Measurements from ENCODE around the gene IPO4. TPM values are rescaled to one million over a fixed set of nuclear protein-coding genes. Genes with fewer than 3 reads are reported as not detected.

IPO4 gene
- total and polyA plus RNA-seq, 10 of the 15 experiments (the other 5 are each of a cell fraction or from before 2014, with no cell fraction given), result 7.8 to 139 (median 37.6) TPM

DNA sequence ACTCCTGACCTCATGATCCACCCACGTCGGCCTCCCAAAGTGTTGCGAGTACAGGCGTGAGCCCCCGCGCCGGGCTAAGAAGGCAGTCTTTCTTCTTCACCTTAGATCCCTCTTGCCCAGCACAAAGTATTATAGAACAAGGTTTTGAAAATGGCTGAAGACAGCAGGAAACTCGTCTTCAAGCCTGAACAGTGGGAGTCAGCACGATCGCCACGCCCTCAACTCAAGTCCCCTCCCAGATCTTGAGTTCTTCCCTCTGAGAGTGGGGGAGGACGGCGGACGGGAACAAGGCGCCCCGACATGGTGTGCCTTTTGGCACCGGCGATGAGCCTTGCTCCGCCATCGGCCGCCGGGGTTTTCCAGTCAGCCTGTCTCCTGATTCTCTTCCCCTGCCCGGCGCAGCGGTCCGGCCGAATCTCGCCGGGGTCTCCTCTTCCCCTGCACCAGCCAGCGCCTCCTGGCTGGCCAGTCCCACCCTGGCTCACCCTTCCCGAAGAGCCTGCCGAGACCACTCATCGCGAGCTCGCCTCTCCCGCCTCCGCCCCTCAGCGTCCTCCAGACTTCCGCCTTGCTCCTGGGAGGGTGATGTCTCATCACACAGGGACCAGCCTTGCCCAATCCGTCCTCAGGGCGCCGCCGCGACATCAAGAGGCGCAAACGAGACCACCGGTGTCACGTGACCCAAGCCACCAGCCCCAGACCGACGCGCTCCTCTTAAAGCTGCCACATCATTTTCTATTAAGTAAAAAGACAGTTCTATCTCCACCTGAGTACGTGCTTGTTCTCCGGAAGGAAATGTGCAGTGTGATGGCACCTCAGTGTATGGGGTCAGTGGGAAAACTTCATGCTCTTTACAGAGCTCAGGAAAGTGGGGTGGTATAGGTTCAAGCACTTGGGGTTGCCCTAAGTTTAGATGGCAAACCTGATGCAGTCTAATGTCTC is 24.6 kb upstream of the IPO4 start, which contains the start of gene CHMP4A (continued):
- TF ChIP-seq SPI1 (IDR thresholded peaks at IDR 0.05; ENCODE audit: borderline replicate concordance, insufficient read depth, low read depth, low read length), result peak; percentile 33; the same call in 1 of the 2 replicates
- peak; percentile 41; the same call in 1 of the 2 replicates for TF ChIP-seq PAX5 (IDR thresholded peaks at IDR 0.05; ENCODE audit: borderline replicate concordance, low read depth, low read length)
- TF ChIP-seq, protein P1, sequence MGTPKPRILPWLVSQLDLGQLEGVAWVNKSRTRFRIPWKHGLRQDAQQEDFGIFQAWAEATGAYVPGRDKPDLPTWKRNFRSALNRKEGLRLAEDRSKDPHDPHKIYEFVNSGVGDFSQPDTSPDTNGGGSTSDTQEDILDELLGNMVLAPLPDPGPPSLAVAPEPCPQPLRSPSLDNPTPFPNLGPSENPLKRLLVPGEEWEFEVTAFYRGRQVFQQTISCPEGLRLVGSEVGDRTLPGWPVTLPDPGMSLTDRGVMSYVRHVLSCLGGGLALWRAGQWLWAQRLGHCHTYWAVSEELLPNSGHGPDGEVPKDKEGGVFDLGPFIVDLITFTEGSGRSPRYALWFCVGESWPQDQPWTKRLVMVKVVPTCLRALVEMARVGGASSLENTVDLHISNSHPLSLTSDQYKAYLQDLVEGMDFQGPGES (IDR thresholded peaks at IDR 0.05), result peak; percentile 65; the same call in 1 of the 2 replicates
- TF ChIP-seq, protein P2, sequence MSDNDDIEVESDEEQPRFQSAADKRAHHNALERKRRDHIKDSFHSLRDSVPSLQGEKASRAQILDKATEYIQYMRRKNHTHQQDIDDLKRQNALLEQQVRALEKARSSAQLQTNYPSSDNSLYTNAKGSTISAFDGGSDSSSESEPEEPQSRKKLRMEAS (IDR thresholded peaks at IDR 0.05; ENCODE audit: low read depth, low read length), result peak; percentile 83
- peak; percentile 76; the same call in 2 of the 3 replicates for TF ChIP-seq POU2F2 (IDR thresholded peaks at IDR 0.05; ENCODE audit: borderline replicate concordance, low read depth, low read length)
- TF ChIP-seq DPF2 (IDR thresholded peaks at IDR 0.05), result peak; percentile 63; the same call in 1 of the 2 replicates
- peak; percentile 94 for TF ChIP-seq CHD2 (IDR thresholded peaks at IDR 0.05; ENCODE audit: borderline replicate concordance, low read depth, low read length)
- no peak for TF ChIP-seq GABPA (IDR thresholded peaks at IDR 0.05; ENCODE audit: low read depth)
- peak; percentile 24; the same call in 1 of the 2 replicates for TF ChIP-seq RCOR1 (conservative IDR thresholded peaks at IDR 0.05; ENCODE audit: low read depth, low read length)
- no peak for TF ChIP-seq ZNF274 (IDR thresholded peaks at IDR 0.05; ENCODE audit: insufficient read depth, insufficient read length)
- peak; percentile 79; the same call in 1 of the 2 replicates for TF ChIP-seq SIN3A (IDR thresholded peaks at IDR 0.05; ENCODE audit: low read depth, low read length)
- no peak for TF ChIP-seq FOXM1 (IDR thresholded peaks at IDR 0.05; ENCODE audit: low read depth, low read length)
- no peak for TF ChIP-seq NR2C2 (IDR thresholded peaks at IDR 0.05; ENCODE audit: borderline replicate concordance, control insufficient read depth, insufficient read length, low read depth)
- TF ChIP-seq SMARCA5 (IDR thresholded peaks at IDR 0.05), result peak; percentile 50; the same call in 1 of the 2 replicates
- TF ChIP-seq SMC3 (IDR thresholded peaks at IDR 0.05; ENCODE audit: borderline replicate concordance, low read length), result no peak
- TF ChIP-seq JUNB (IDR thresholded peaks at IDR 0.05), result no peak; the same call in 1 of the 2 replicates
- TF ChIP-seq ESRRA (IDR thresholded peaks at IDR 0.05; ENCODE audit: low read length), result no peak
- TF ChIP-seq MTA2 (IDR thresholded peaks at IDR 0.05; ENCODE audit: low read depth), result no peak; the same call in none of the 2 replicates
- TF ChIP-seq, protein P3, sequence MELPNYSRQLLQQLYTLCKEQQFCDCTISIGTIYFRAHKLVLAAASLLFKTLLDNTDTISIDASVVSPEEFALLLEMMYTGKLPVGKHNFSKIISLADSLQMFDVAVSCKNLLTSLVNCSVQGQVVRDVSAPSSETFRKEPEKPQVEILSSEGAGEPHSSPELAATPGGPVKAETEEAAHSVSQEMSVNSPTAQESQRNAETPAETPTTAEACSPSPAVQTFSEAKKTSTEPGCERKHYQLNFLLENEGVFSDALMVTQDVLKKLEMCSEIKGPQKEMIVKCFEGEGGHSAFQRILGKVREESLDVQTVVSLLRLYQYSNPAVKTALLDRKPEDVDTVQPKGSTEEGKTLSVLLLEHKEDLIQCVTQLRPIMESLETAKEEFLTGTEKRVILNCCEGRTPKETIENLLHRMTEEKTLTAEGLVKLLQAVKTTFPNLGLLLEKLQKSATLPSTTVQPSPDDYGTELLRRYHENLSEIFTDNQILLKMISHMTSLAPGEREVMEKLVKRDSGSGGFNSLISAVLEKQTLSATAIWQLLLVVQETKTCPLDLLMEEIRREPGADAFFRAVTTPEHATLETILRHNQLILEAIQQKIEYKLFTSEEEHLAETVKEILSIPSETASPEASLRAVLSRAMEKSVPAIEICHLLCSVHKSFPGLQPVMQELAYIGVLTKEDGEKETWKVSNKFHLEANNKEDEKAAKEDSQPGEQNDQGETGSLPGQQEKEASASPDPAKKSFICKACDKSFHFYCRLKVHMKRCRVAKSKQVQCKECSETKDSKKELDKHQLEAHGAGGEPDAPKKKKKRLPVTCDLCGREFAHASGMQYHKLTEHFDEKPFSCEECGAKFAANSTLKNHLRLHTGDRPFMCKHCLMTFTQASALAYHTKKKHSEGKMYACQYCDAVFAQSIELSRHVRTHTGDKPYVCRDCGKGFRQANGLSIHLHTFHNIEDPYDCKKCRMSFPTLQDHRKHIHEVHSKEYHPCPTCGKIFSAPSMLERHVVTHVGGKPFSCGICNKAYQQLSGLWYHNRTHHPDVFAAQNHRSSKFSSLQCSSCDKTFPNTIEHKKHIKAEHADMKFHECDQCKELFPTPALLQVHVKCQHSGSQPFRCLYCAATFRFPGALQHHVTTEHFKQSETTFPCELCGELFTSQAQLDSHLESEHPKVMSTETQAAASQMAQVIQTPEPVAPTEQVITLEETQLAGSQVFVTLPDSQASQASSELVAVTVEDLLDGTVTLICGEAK (IDR thresholded peaks at IDR 0.05; ENCODE audit: borderline replicate concordance), result peak; percentile 50; the same call in 1 of the 2 replicates
- TF ChIP-seq ATF7 (IDR thresholded peaks at IDR 0.05; ENCODE audit: low read depth), result 0 out of 2 replicates have a peak, but pooled peaks have one; percentile 41
- peak; percentile 99 for TF ChIP-seq CREM (IDR thresholded peaks at IDR 0.05; ENCODE audit: low read depth)
- TF ChIP-seq HDAC6 (IDR thresholded peaks at IDR 0.05; ENCODE audit: unreplicated experiment), result peak; percentile 47
- peak; percentile 66; the same call in 1 of the 2 replicates for TF ChIP-seq TCF3 (IDR thresholded peaks at IDR 0.05; ENCODE audit: borderline replicate concordance, insufficient read depth, low read depth, low read length)
- TF ChIP-seq RAD51 (IDR thresholded peaks at IDR 0.05), result peak; percentile 100
- TF ChIP-seq FOXK2 (IDR thresholded peaks at IDR 0.05), result peak; percentile 61
- no peak for TF ChIP-seq NFYA (IDR thresholded peaks at IDR 0.05; ENCODE audit: borderline replicate concordance, low read depth, low read length)

Measured in GM12878 (cell line).